Cardiac fibroblast (primary cell): ENCODE results near the gene DDX39B.
A peak's percentile ranks its signal among the peaks of the same experiment; 100 is the strongest.
"Not testable (repeated sequence)": the region's sequence is repeated elsewhere in the genome, so short reads cannot be mapped to it uniquely, and the experiment has no call there.

Source experiments
- DNase-seq, 2 donors: peaks; one replicate each; pipeline versions ENCODE4 v3.0.0 to v3.0.0-alpha.2; 2010; ENCODE audit warnings: low read depth in 2 of 2
- H3K4me3 ChIP-seq, 2 donors: replicated peaks in 1 of 2; 1 replicate in 1 of 2; 2 replicates in 1 of 2; pipeline ENCODE4 v1.5.1; 2011; ENCODE audit warnings: low read depth in 2 of 2, low read length in 2 of 2, mild to moderate bottlenecking in 2 of 2, moderate library complexity in 1 of 2
- TF ChIP-seq, protein P1 (sequence below): IDR thresholded peaks from one replicate; pipeline ENCODE4 v1.5.1; 2011; ENCODE audit warnings: low read depth, mild to moderate bottlenecking, low read length, inconsistent platforms

Gene DDX39B

DNA sequence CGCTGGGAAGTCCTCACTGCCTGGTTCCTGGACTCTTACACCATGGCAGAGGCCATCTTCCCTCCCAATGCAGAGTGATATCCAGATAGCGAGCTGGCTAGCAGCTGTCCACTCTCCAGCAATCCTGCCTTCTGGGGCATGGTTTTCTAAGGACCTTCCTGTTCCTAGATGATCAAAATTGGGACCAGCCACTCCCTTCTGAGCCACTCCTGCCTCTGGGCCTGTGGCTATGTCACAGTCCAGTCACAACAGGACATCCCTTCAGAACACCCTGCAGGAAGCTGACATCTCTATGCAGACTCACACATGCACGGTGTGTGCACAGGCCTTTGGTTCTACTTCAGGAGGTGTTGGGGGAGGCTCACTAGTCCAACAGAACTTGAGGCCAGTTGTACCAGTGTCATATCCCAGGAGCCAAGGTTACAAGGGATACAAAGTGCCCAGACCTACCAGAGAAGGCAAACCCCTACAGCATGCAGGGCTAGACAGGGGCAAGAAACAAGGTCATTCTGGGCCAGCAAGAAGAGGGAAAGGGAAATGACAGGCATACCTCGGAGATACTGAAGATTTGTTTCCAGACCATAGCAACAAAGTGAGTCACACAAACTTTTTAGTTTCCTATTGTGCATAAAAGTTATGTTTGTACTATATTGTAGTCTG lies 15.7 kb downstream of the DDX39B start:
- TF ChIP-seq, protein P1, sequence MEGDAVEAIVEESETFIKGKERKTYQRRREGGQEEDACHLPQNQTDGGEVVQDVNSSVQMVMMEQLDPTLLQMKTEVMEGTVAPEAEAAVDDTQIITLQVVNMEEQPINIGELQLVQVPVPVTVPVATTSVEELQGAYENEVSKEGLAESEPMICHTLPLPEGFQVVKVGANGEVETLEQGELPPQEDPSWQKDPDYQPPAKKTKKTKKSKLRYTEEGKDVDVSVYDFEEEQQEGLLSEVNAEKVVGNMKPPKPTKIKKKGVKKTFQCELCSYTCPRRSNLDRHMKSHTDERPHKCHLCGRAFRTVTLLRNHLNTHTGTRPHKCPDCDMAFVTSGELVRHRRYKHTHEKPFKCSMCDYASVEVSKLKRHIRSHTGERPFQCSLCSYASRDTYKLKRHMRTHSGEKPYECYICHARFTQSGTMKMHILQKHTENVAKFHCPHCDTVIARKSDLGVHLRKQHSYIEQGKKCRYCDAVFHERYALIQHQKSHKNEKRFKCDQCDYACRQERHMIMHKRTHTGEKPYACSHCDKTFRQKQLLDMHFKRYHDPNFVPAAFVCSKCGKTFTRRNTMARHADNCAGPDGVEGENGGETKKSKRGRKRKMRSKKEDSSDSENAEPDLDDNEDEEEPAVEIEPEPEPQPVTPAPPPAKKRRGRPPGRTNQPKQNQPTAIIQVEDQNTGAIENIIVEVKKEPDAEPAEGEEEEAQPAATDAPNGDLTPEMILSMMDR = no peak
- peak; percentile 72 to 79 for DNase-seq
- no peak overlapping the region for H3K4me3 ChIP-seq

GRCh38 chr6:31525553-31525931 lies 16.3 kb downstream of the DDX39B start:
- H3K4me3 ChIP-seq = no peak overlapping the region
- DNase-seq = no peak
- TF ChIP-seq, protein P1 = no peak

DNA sequence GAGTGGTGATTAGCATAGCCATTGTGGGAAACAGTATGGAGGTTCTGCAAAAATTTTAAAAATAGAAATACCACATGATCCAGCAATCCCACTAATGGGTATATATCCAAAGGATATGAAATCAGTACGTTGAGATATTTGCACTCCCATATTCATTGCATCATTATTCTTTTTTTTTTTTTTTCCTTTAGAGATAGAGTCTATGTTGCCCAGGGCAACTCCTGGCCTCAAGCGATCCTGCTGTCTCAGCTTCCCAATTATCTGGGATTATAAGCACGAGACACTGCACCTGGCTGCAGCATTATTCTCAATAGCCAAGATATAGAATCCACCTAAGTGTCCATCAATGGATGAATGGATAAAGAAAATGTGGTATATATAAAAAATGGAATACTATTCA lies 20.0 kb downstream of the DDX39B start:
- no peak for DNase-seq
- no peak overlapping the region for H3K4me3 ChIP-seq
- TF ChIP-seq, protein P1 = no peak

DNA sequence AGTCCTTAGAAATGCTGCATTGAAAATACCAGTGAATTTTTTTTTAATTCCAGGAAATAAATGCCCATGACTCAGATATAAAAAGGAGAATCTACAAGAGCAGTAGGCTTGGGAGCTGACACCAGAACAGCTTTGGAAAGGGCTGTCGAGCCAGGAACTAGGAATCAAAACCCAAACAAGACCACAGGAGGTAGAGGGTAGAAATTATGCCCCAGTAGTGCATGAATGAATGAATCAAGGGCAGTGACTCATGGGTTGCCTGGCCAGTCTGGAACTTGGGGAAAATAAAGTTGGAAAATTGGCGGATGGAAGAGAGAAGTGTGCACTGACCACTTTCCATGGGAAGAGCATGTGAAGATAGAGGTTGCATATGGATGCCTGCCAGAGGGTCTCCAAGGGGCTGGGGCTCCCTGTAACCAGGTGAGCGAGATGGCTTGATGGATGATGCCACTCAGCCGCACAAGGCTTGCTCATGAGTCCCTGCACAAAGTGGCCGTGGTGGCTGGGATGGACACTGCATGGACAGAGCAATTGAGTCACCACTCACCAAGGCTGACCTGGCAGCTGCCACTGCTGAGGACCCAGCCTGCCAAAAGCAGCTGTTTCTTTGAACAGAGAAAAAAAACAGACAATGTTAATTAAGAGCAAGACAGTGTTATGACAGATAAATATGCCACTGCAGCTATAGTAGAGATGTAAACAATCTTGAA lies 28.2 kb downstream of the DDX39B start:
- peak in 1 of 2 donors; percentile 38 for DNase-seq
- TF ChIP-seq, protein P1 = no peak
- H3K4me3 ChIP-seq = no peak overlapping the region

DNA sequence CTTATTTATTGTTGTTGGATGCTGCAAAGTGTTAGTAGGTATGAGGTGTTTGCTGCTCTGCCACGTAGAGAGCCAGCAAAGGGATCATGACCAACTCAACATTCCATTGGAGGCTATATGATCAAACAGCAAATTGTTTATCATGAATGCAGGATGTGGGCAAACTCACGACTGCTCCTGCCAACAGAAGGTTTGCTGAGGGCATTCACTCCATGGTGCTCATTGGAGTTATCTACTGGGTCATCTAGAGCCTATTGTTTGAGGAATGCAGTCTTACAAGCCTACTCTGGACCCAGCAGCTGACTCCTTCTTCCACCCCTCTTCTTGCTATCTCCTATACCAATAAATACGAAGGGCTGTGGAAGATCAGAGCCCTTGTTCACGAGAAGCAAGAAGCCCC lies 31.8 kb downstream of the DDX39B start:
- H3K4me3 ChIP-seq = no peak overlapping the region
- TF ChIP-seq, protein P1 = no peak
- DNase-seq = no peak

DNA sequence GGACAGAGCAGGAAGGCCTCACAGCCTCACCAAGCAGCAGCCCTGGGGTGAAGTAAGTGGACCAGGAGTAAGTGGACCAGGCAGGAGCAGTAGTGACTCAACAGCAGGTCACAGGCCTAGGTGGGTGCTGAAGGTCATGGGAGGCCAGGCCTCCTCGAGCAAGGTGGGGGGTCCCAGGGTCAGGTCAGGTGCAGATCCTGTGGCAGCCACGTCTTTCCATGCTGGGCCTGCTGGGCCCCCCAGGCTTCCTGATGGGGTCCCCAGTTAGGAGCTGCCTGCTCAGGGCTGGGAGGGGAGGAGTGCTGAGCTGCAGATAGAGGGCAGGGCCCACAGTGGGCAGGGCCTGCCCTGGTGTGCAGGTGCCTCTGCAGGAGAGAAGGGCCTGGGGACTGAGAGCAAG lies 32.8 kb downstream of the DDX39B start:
- H3K4me3 ChIP-seq, DNase-seq: not testable (repeated sequence)

- TF ChIP-seq, protein P1 = no peak
Measured at GRCh38 chr6:31502586-31502985, 39.2 kb downstream of the DDX39B start.

GRCh38 chr6:31499648-31500047 lies 42.2 kb downstream of the DDX39B start:
- not testable (repeated sequence) for H3K4me3 ChIP-seq, DNase-seq

More at GRCh38 chr6:31502586-31502985, 39.2 kb downstream of the DDX39B start:
- no peak overlapping the region for H3K4me3 ChIP-seq
- DNase-seq = peak in 1 of 2 donors; percentile 35
